HG02798 (cell line): Measurements from ENCODE around the gene GOLIM4.

ENCODE experiments used
- ATAC-seq: cut with Tn5 transposase; IDR thresholded peaks from one replicate; pipeline ENCODE4 v1.9.1; 2021; ENCODE audit warnings: mild to moderate bottlenecking; ENCODE audit not compliant: unreplicated experiment, poor library complexity

The GOLIM4 gene

GRCh38 chr3:168006584-168006983, 89.1 kb downstream of the GOLIM4 start:
- no peak for ATAC-seq

DNA sequence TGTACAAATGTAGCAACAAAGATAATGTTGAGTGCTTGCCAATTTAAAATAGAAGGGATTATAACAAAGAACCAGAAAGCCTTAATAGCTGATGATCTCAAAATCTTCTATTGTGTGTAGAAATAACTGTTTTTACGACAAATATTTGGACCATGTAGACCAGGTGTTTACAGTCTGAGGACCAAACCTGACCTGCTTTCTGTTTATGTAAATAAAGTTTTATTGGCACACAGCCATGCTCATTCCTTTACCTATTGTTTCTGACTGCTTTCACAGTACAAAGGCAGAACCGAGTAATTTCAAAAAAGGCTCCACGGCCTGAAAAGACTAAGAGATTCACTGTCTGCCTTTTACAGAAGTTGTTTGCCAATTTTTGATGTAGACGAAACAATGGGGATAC, 91.8 kb downstream of the GOLIM4 start:
- ATAC-seq, result no peak

DNA sequence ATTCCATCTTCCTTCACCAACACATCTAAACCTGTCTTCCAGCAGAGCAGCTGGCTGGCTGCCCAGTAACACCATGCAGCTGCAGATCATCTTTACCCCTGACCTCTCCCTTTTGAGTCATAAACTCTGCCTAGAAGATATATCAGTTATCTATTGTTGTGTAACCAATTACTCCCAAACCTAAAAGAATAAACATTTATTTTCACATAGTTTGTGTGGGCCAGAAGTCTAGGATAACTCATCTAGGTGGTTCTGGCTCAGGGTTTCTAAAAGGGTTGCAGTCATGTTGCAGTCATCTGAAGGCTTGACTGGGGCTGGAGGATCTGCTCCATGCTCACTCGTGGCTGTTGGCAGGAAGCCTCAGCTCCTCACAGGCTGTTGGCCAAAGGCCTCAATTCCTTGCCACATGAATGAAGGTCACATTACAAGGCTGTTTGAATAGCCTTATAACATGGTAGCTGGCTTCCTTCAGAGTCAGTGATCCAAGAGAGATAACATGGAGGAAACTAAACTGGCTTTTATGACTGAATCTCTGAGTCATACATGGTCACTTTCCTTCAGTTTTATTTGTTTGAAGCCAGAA, 92.8 kb downstream of the GOLIM4 start:
- ATAC-seq, result no peak

GRCh38 chr3:168001244-168001643, 94.5 kb downstream of the GOLIM4 start:
- ATAC-seq, result no peak

- ATAC-seq, result no peak
Observed at GRCh38 chr3:167998253-167998652, 97.5 kb downstream of the GOLIM4 start.

GRCh38 chr3:167996514-167996913, 99.2 kb downstream of the GOLIM4 start:
- no peak for ATAC-seq

DNA sequence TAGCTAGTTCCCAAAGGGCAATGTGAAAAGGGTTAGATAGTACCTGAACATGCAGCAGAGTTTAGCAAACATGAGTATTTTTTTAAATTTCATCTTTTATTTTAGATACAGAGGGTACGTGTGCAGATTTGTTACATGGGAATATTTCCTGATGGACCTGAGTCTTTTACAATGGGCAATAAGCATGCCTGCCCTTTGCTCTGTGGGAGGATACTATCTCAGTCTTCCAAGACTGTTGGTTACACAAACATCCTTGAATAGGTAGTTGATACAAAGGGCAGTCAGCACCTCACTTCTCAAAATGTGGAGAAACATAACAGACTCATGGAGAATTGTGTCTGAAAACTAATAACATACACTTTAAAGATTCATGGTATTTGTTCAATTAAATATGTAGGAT, 103.3 kb downstream of the GOLIM4 start:
- no peak for ATAC-seq

GRCh38 chr3:167991213-167991612, 104.5 kb downstream of the GOLIM4 start:
- ATAC-seq, result no peak

DNA sequence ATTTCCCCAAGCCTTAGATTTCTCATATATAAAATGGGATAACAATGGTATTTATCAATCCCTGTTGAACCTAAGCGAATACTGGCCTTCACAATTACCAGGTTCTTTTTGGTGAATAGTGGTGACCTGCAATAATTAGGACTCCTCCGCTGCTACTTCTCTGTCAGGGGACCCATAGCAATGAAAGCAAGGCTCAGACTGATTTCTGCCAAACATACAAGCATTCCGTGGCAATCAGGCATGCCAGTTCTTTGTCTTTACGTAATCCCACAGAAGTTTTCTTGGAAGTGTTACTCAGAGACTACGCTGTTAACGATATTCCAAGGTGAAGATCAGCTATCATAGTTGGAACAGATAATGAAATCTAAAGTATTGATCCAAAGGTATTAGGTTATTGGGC, 105.7 kb downstream of the GOLIM4 start:
- no peak for ATAC-seq

GRCh38 chr3:167989066-167989465, 106.7 kb downstream of the GOLIM4 start:
- ATAC-seq, result no peak

DNA sequence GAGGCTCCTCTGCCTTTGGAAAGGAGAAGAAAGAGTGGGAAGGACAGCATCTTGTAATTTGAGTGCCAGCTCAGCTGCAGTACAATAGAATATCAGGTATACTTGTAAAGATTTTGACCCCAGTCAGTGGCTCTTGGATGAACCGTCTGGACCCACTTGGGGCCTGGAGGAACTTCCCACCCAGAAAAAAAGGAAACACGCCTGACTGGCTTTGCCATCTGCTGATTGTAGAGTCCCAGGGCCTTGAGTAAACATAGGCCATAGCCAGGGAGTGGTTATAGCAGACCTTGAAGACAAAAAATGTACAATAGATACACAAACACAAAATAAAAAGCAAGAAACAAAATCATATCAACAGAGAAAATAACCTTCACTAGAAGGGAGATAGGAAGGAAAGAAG, 112.1 kb downstream of the GOLIM4 start:
- no peak for ATAC-seq

DNA sequence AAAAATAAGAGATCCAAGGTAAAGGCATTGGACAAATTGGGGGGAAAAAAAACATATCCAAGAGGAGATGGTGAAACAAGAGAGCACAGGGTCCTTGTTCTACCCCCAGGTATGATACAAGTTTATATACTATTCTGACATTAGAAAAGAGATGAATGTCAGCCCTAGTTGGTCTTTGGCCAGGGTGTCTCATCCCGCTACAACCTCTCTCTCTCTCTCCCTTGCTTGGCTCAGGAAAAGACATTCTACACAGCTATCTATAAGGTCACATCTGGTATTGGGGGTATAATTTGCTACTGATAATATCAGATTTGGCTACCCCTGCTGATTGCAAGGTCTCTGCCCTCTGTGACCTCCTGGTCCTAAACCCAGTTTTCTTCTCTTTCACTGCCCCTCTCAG, 117.2 kb downstream of the GOLIM4 start:
- no peak for ATAC-seq

DNA sequence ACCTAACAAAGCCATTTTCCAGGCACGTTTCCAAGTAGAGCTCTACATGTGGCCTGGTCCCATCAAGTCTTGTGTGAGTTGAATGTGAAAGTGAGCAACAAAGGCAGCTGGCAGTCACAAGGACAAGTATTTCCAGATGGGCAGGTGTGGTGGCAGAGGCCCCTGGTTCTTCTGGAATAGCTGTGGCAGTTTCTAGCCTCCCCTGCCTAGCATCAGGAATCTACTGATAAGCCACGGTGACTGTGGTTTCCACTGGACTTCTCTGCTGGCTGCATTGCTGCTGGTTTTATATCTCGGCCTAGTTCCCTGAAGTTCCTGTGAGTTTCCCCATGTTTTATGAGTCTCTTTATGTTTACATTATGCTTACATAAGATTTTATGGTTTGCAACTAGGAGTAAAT, 117.7 kb downstream of the GOLIM4 start:
- no peak for ATAC-seq

DNA sequence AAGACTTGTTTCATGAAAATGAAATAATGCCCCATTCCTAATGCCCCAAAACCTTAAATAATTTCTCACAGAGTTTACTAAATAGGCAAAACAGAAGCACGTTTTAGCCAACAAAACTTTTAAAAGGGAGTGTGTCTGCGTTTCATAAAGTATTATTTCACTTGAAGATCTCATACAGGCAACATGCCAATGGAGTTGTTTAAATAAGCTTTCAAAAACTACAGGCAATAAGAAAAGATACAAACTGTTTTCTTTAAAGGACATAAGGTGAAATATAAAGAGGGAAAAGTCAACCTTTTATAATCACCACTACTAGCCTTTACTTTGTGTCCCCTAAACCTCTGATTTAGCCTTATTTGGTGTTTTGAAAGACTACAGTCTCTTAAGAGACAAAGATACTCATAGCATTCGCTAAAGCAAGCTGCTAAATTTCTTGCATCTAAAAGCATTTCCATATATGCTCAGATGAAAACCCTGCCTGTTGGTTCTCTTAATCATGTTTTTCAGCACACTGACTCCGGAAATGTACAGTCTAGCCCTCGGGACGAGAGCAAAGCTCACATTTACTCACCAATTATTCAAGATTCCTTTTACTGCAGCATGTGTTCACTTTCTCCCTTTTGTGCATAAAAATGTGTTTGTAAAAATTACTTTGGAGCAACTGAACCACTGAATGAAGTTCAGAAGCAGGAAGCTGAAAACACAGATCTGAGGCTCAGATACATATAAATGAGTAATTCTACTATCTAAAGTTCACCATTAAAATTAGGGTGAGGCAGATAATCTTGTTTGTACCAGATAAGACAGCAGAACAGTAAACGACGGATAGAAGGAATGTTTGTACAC, 119.0 kb downstream of the GOLIM4 start:
- no peak for ATAC-seq

DNA sequence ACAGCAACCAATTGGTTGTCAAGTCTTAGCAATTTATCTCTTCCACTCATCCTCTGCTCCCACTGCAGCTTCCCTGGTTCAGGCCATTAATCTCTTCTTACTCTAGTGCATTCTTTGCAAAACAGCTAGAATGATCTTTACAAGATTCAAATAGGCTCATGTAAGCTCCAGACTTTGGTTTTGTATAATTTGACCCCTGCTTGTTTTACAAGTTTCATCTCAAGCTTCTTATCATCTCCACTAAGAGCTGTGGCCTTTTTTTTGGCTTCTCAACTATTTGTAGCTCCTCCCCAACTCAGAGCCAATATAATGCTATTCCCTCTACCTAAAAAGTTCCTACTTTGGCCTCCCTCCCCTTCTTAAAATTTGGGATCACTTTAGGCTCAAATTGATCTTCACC, 121.8 kb downstream of the GOLIM4 start:
- ATAC-seq, result no peak

- ATAC-seq, result no peak
Observed at GRCh38 chr3:167973046-167973445, 122.7 kb downstream of the GOLIM4 start.

- ATAC-seq, result no peak
Observed at GRCh38 chr3:167972502-167972901, 123.2 kb downstream of the GOLIM4 start.

GRCh38 chr3:167969548-167969947, 126.2 kb downstream of the GOLIM4 start:
- ATAC-seq, result no peak

GRCh38 chr3:167967257-167968036, 128.3 kb downstream of the GOLIM4 start:
- ATAC-seq, result no peak
